Neuronal stem cell (in vitro differentiated cells): ENCODE results near the gene THY1.
A peak's percentile ranks its signal among the peaks of the same experiment; 100 is the strongest.

ENCODE experiments used
- DNase-seq: peaks from one replicate; pipeline ENCODE4 v3.0.0-alpha.2; 2013; ENCODE audit warnings: low spot score
- H2AFZ ChIP-seq: one replicate; pipeline ENCODE4 v1.6.1; 2013; ENCODE audit warnings: mild to moderate bottlenecking, low read length, inconsistent platforms
- H2AK5ac ChIP-seq: 2 replicates; pipeline ENCODE4 v1.6.1; 2013; ENCODE audit warnings: low read depth, mild to moderate bottlenecking, inconsistent platforms, low read length, moderate library complexity, mixed read lengths
- H2BK120ac ChIP-seq: 2 replicates; pipeline ENCODE4 v1.6.1; 2013; ENCODE audit warnings: low read depth, mild to moderate bottlenecking, inconsistent platforms, low read length, moderate library complexity, mixed read lengths
- H2BK12ac ChIP-seq: one replicate; pipeline ENCODE4 v1.6.1; 2013; ENCODE audit warnings: low read length, inconsistent platforms
- H2BK15ac ChIP-seq: 2 replicates; pipeline ENCODE4 v1.6.1; 2013; ENCODE audit warnings: mild to moderate bottlenecking, low read length, inconsistent platforms, mixed read lengths
- H2BK5ac ChIP-seq: one replicate; pipeline ENCODE4 v1.6.1; 2013; ENCODE audit warnings: inconsistent platforms, mild to moderate bottlenecking, low read length, moderate library complexity
- H3K14ac ChIP-seq: one replicate; pipeline ENCODE4 v1.6.1; 2013; ENCODE audit warnings: low read length, inconsistent platforms
- H3K18ac ChIP-seq: 2 replicates; pipeline ENCODE4 v1.6.1; 2013; ENCODE audit warnings: low read length, inconsistent platforms
- H3K23ac ChIP-seq: 2 replicates; pipeline ENCODE4 v1.6.1; 2013; ENCODE audit warnings: low read depth, mild to moderate bottlenecking, mixed read lengths, low read length, inconsistent platforms; ENCODE audit not compliant: poor library complexity
- H3K27ac ChIP-seq: replicated peaks from 3 replicates; pipeline ENCODE4 v1.5.1; 2013; ENCODE audit warnings: low read length, inconsistent platforms
- H3K27me3 ChIP-seq, 3 experiments: 2 replicates each; pipeline ENCODE4 v1.6.1; 2013; ENCODE audit warnings: low read length in 3 of 3, mild to moderate bottlenecking in 2 of 3, inconsistent platforms in 1 of 3, low read depth in 1 of 3, mixed read lengths in 1 of 3, moderate library complexity in 1 of 3; ENCODE audit not compliant: control insufficient read depth in 3 of 3, insufficient read depth in 3 of 3
- H3K36me3 ChIP-seq, 2 donors: replicated peaks in 1 of 2; 2 replicates each; pipeline ENCODE4 v1.6.1; 2013; ENCODE audit warnings: low read length in 2 of 2; ENCODE audit not compliant: control insufficient read depth in 2 of 2, insufficient read depth in 2 of 2
- H3K4ac ChIP-seq: 2 replicates; pipeline ENCODE4 v1.6.1; 2013; ENCODE audit warnings: inconsistent platforms, mild to moderate bottlenecking, low read length, moderate library complexity
- H3K4me1 ChIP-seq, 2 donors: 1 replicate in 1 of 2; 2 replicates in 1 of 2; pipeline ENCODE4 v1.6.1; 2013; ENCODE audit warnings: low read length in 2 of 2, low read depth in 1 of 2; ENCODE audit not compliant: control insufficient read depth in 2 of 2, insufficient read depth in 1 of 2
- H3K4me2 ChIP-seq: one replicate; pipeline ENCODE4 v1.6.1; 2013; ENCODE audit warnings: mild to moderate bottlenecking, low read length, inconsistent platforms; ENCODE audit not compliant: insufficient read depth, poor library complexity, severe bottlenecking
- H3K4me3 ChIP-seq, 2 donors: 2 replicates each; pipeline ENCODE4 v1.5.1; 2013; ENCODE audit warnings: low read length in 2 of 2, mild to moderate bottlenecking in 2 of 2, inconsistent platforms in 1 of 2, moderate library complexity in 1 of 2
- H3K79me1 ChIP-seq: one replicate; pipeline ENCODE4 v1.6.1; 2013; ENCODE audit warnings: low read depth, mild to moderate bottlenecking, inconsistent platforms, low read length, moderate library complexity
- H3K9ac ChIP-seq: one replicate; pipeline ENCODE4 v1.6.1; 2013; ENCODE audit warnings: mild to moderate bottlenecking, low read depth, low read length, inconsistent platforms; ENCODE audit not compliant: poor library complexity
- H3K9me3 ChIP-seq, 2 donors: replicated peaks in 1 of 2; 2 replicates each; pipeline versions ENCODE3 to v1.6.1; 2013; ENCODE audit warnings: low read length in 2 of 2, mild to moderate bottlenecking in 2 of 2, inconsistent platforms in 1 of 2, low read depth in 1 of 2, mixed read lengths in 1 of 2, moderate library complexity in 1 of 2; ENCODE audit not compliant: control insufficient read depth in 2 of 2, insufficient read depth in 1 of 2
- H4K8ac ChIP-seq: one replicate; pipeline ENCODE4 v1.6.1; 2013; ENCODE audit warnings: low read depth, mild to moderate bottlenecking, inconsistent platforms, low read length, moderate library complexity
- H4K91ac ChIP-seq: one replicate; pipeline ENCODE4 v1.6.1; 2013; ENCODE audit warnings: low read length, low read depth, mild to moderate bottlenecking, inconsistent platforms; ENCODE audit not compliant: poor library complexity
- WGBS, 2 donors: extraction: QIAGEN DNeasy Blood & Tissue Kit; methylation state at CpG; one replicate each; pipeline ENCODE4 v1.1.7; 2013; ENCODE audit warnings: missing lambda C conversion rate in 2 of 2, mixed read lengths in 1 of 2; ENCODE audit not compliant: insufficient read length in 2 of 2, insufficient replicate concordance in 1 of 2; ENCODE audit errors: extremely low coverage in 2 of 2; 5-methylcytosine and 5-hydroxymethylcytosine counted together

The THY1 gene

DNA sequence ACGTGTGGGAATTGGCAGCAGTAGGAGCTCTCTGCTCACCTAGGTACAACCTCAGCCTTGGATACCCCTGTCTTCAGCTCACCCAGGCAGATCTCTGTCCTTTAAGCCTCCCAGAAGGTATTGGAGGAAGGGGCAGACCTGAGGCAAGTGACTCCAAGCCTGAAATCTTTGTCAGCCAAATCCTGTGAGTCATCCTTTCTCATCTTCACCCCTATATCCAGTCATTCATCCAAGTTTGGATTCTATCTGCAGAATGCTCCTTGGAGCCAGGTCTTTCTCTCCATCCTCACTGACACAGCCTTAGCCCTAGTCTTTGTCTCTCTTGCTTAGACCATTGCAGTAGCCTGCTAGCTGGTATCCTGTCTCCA, 10.4 kb upstream of the THY1 start:
- H2AFZ ChIP-seq, result no peak overlapping the region
- no peak overlapping the region for H3K4me2 ChIP-seq
- peaks cover 0 to 11% of the 10 kb centered on the region in 2 donors for H3K4me1 ChIP-seq
- H2AK5ac ChIP-seq, result no peak overlapping the region
- no peak overlapping the region for H3K18ac ChIP-seq
- no peak overlapping the region for H4K91ac ChIP-seq
- WGBS, 2 donors, result no CpG with 5 or more reads among the region's 1 CpG
- no peak overlapping the region for H3K14ac ChIP-seq
- no peak overlapping the region for H3K27ac ChIP-seq
- no peaks in the 10 kb centered on the region for H3K36me3 ChIP-seq
- H2BK15ac ChIP-seq, result no peak overlapping the region
- no peak overlapping the region for H2BK12ac ChIP-seq
- H4K8ac ChIP-seq, result no peak overlapping the region
- peaks cover 0 to 1% of the 10 kb centered on the region in 2 donors for H3K9me3 ChIP-seq
- no peak overlapping the region for H2BK5ac ChIP-seq
- H3K23ac ChIP-seq, result peak overlapping the region; percentile 8
- H3K9ac ChIP-seq, result no peak overlapping the region
- no peaks in the 10 kb centered on the region for H3K79me1 ChIP-seq
- no peak overlapping the region for H3K4me3 ChIP-seq
- no peak overlapping the region for H2BK120ac ChIP-seq
- no peak for DNase-seq
- H3K27me3 ChIP-seq, result peaks cover 0 to 51% (median 0%) of the 10 kb centered on the region in 3 experiments
- H3K4ac ChIP-seq, result no peak overlapping the region

DNA sequence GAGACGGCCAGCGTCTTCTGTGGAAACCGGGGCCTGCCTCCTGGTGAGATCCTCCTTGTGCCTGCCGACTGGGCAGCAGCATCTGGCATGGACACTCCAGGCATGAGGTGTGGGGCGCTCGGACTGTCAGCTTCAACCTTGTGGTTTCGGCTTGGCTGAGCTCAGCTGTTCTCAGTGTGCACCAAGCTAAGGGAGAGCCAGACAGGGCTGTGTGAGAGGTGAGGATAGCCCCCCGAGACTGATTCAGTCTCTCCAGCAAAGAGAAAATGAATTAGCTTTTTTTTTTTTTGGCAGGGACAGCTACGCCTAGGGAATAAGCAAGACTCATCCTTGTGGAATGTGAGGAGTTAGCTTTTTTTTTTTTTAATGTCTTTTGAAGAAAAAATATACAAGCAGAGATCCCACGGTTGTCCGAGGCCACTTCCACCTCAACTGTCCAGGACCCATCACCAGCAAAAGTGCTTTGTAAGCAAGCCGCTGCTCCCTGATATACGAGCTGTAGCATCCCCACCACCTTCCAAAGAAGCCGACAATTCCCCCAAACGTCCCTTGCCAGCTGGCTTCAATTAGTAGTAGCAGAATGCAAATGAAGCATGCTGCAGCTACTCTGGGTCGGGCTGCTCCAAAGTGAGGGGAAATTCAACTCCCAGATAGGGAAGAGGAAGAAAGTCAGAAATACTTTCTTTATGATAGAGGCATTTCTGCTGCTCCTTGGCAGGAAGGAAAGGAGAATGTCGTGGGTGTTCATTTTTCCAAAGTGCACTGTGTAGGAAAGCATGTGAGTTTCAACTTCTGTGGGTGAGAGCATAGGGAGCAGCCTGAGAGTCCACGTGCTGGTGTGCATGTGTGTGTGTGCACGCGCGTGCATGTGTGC, 9.7 kb upstream of the THY1 start:
- Histone ChIP-seq H3K36me3 (no peaks in the 10 kb centered on the region), H4K91ac (no peak overlapping the region), H3K9ac (peak overlapping the region; percentile 24), H3K23ac (peak overlapping the region; percentile 8), H4K8ac (no peak overlapping the region), H3K4me3 (no peak overlapping the region), H2BK5ac (no peak overlapping the region), H3K79me1 (no peaks in the 10 kb centered on the region), H3K27me3 (peaks cover 0 to 51% (median 0%) of the 10 kb centered on the region in 3 experiments), H2BK12ac (no peak overlapping the region), H2BK15ac (no peak overlapping the region), H2AFZ (no peak overlapping the region), H3K27ac (no peak overlapping the region), H3K9me3 (peaks cover 0 to 2% of the 10 kb centered on the region in 2 donors), H3K4me2 (no peak overlapping the region), H3K18ac (peak overlapping the region; percentile 65), H3K4ac (no peak overlapping the region), H3K14ac (no peak overlapping the region), H3K4me1 (peaks cover 0 to 11% of the 10 kb centered on the region in 2 donors), H2AK5ac (peak overlapping the region; percentile 33), H2BK120ac (no peak overlapping the region)
- no peak for DNase-seq
- no CpG with 5 or more reads among the region's 21 CpGs for WGBS, 2 donors

DNA sequence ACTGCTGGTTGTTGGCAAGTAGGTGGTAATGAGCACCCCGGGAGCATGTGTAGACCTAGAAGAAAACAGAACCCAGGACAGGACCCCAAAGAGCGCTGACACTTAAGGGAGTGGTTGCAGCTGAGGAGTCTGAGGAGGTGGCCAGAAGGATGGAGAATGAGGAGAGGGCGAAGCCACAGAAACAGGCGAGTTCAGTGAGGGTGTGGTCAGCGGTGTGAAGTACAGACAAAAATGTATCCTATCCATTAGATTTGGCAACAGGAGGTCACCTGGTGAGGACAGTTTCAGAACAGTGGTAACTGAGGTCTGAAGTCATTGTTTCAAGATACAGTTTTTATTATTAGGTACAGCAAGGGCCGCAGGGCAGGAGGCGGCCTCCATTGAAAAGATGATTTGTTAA, 8.6 kb upstream of the THY1 start:
- no peak overlapping the region for H2AK5ac ChIP-seq
- no peak overlapping the region for H2BK15ac ChIP-seq
- H3K14ac ChIP-seq, result no peak overlapping the region
- no peaks in the 10 kb centered on the region for H3K36me3 ChIP-seq
- H3K27me3 ChIP-seq, result peaks cover 0 to 48% (median 0%) of the 10 kb centered on the region in 3 experiments
- WGBS, 2 donors, result no CpG with 5 or more reads among the region's 7 CpGs
- H3K4ac ChIP-seq, result no peak overlapping the region
- no peak overlapping the region for H3K4me2 ChIP-seq
- no peak overlapping the region for H3K18ac ChIP-seq
- no peak overlapping the region for H4K91ac ChIP-seq
- no peak overlapping the region for H3K27ac ChIP-seq
- H2AFZ ChIP-seq, result no peak overlapping the region
- H2BK12ac ChIP-seq, result no peak overlapping the region
- H4K8ac ChIP-seq, result no peak overlapping the region
- no peak for DNase-seq
- peaks cover 0 to 2% of the 10 kb centered on the region in 2 donors for H3K9me3 ChIP-seq
- H3K9ac ChIP-seq, result no peak overlapping the region
- no peaks in the 10 kb centered on the region for H3K79me1 ChIP-seq
- peak overlapping the region; percentile 24 for H2BK120ac ChIP-seq
- no peak overlapping the region for H3K4me3 ChIP-seq
- peaks cover 0 to 11% of the 10 kb centered on the region in 2 donors for H3K4me1 ChIP-seq
- H3K23ac ChIP-seq, result no peak overlapping the region
- H2BK5ac ChIP-seq, result peak overlapping the region; percentile 9

DNA sequence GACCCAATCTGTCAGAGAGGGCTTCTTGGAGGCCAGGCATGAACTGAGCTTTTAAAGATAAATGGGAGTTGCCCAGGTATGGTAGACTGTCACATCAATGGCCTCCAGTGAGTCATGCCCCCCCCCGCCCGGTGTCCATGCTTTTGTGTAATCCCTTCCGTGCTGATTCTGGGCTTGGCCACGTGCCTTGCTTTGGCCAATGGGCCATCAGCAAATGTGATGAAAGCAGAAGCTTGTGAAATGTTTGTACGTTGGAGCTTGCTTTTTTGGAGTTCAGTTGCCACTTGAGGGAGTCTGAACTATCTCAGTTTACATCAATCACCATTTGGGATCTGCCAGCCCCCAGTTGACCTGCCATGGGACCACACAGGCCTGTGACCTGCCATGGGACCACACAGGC, 4.3 kb upstream of the THY1 start:
- H3K27ac ChIP-seq, result no peak overlapping the region
- H3K4ac ChIP-seq, result no peak overlapping the region
- H3K18ac ChIP-seq, result no peak overlapping the region
- no peak overlapping the region for H2BK120ac ChIP-seq
- no peaks in the 10 kb centered on the region for H3K79me1 ChIP-seq
- no CpG with 5 or more reads among the region's 5 CpGs for WGBS, 2 donors
- no peak overlapping the region for H3K4me2 ChIP-seq
- H3K9ac ChIP-seq, result no peak overlapping the region
- H4K91ac ChIP-seq, result no peak overlapping the region
- H3K27me3 ChIP-seq, result peaks cover 0 to 50% (median 0%) of the 10 kb centered on the region in 3 experiments
- peaks cover 5 to 10% of the 10 kb centered on the region in 2 donors for H3K4me1 ChIP-seq
- H2BK15ac ChIP-seq, result no peak overlapping the region
- no peak overlapping the region for H3K23ac ChIP-seq
- no peak overlapping the region for H4K8ac ChIP-seq
- H2BK12ac ChIP-seq, result no peak overlapping the region
- no peak overlapping the region for H2BK5ac ChIP-seq
- H3K4me3 ChIP-seq, result no peak overlapping the region
- H2AK5ac ChIP-seq, result no peak overlapping the region
- no peak for DNase-seq
- H2AFZ ChIP-seq, result no peak overlapping the region
- no peak overlapping the region for H3K14ac ChIP-seq
- H3K9me3 ChIP-seq, result peaks cover 0 to 2% of the 10 kb centered on the region in 2 donors
- no peaks in the 10 kb centered on the region for H3K36me3 ChIP-seq
